Sciatic nerve (tissue), 2 donors: Measurements from ENCODE around the gene ZNF37A. TPM values are rescaled to one million over a fixed set of nuclear protein-coding genes. Genes with fewer than 3 reads are reported as not detected.
"Not testable (repeated sequence)": the region's sequence is repeated elsewhere in the genome, so short reads cannot be mapped to it uniquely, and the experiment has no call there.

Experiments used
- ATAC-seq: fragments of 200-7000 bp; cut with Tn5 transposase; one replicate; pipeline ENCODE4 v1.9.1; 2020; ENCODE audit warnings: mild to moderate bottlenecking, moderate library complexity
- DNase-seq: peaks from one replicate; pipeline ENCODE4 v3.0.0-alpha.2; 2020; ENCODE audit warnings: low spot score
- intact Hi-C: fragments of 100-400 bp; cut with DNase I; formaldehyde crosslinking; loops from one replicate; pipeline ENCODE4 v1.14.2; 2022
- total RNA-seq: library from RNA; stranded (reverse); fragmentation: NEBNext Ultra II Directional; extraction: Animal tissue kit (Norgen Biotek cat#: 25700); gene quantifications from one replicate; pipeline ENCODE4 v1.2.1, GENCODE V29; 2021
- donor health status: DM: no; HTN: no; CAD: no.
- donor health status: DM: no; HTN: no; CAD: no.

Gene ZNF37A
- total RNA-seq: 32.8 TPM

DNA sequence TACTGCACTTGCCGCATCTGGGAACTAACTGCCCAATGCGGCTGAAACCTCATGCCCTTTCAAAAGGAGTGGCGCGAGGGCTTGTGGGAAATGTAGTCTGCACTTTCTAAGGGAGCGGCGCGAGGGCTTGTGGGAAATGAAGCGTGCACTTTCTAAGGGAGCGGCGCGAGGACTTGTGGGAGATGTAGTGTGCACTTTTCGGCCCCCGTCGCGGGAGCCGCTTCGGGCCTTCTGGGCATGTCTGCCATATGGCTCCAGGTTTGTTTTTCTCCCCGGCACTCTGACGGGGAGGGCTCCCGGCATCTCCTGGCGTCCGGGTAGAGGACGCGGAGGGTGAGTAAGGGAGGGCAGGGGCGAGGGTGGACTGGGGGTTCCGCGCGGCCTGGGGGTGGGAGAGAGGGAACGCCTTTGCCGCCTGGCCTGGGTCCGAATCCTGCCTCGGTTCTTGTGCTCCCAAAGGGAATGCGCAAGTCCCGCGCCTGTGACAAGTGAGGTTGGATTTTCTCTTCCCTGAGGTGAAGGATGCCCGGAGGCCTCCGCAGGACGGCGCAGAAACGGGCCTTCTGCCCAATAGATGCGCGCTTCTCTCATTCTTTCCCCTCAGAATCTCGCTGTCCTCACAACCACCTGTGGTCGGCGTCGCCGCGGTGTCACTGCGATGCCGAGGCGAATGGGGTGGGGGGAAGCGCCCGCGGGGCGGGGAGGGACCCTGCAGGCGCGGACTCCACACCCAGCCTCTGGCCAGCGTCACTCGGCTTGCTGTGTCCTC, at the start of gene ZNF37A:
Gene ZNF37A, plus strand, starts transcription at position 180 of the 769 bp plus-strand sequence. CDS start 2,281 bp downstream, outside the sequence.
- ATAC-seq (peak; percentile 99), DNase-seq (peak; percentile 94)
- intact Hi-C loops: loop anchor here (10.0 kb wide), 1 partner anchor 120 kb away; the partner anchor contains the start of gene ZNF25

DNA sequence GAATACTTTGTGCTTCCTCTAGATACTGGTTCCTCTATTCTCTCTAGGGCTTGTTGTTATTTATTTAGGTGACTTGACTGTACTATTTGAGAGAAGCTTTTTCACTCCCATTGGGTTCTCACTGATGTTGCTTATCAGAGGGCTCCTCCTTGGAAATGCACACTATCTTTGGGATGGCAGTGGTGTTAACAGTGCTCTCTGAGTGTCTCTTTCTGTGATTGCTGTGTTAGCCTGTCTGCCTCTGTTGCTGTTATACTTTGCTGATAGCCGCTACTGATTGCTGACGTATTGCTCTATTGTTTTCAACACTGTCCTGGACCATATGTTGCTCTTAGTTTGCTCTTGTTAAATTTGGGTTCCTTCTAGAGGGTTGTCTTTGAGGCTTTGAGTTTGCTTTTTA, 49.0 kb upstream of the ZNF37A start:
- intact Hi-C loops: no loop called here
- ATAC-seq (no peak), DNase-seq (no peak)

- no peak for DNase-seq
- intact Hi-C loops: no loop called here
- no peak for ATAC-seq
These were observed 46.5 kb upstream of the ZNF37A start for GRCh38 chr10:38047666-38048065.

GRCh38 chr10:38050212-38050611, 43.9 kb upstream of the ZNF37A start:
- intact Hi-C loops: no loop called here
- DNase-seq (no peak), ATAC-seq (no peak)

DNA sequence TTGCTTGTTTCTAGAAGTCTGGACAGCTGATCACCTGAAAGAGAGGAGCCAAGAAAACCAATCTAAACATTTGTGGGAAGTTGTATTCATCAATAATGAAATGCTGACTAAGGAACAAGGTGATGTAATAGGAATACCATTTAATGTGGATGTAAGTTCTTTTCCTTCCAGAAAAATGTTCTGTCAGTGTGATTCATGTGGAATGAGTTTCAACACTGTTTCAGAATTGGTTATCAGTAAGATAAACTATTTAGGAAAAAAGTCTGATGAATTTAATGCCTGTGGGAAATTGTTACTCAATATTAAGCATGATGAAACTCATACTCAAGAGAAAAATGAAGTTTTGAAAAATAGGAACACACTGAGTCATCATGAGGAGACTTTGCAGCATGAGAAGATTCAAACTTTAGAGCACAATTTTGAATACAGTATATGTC, 39.8 kb upstream of the ZNF37A start:
- ATAC-seq (peak; percentile 67), DNase-seq (no peak)
- intact Hi-C loops: no loop called here

GRCh38 chr10:38055274-38055894, 38.8 kb upstream of the ZNF37A start:
- intact Hi-C loops, ATAC-seq, DNase-seq: not testable (repeated sequence)

DNA sequence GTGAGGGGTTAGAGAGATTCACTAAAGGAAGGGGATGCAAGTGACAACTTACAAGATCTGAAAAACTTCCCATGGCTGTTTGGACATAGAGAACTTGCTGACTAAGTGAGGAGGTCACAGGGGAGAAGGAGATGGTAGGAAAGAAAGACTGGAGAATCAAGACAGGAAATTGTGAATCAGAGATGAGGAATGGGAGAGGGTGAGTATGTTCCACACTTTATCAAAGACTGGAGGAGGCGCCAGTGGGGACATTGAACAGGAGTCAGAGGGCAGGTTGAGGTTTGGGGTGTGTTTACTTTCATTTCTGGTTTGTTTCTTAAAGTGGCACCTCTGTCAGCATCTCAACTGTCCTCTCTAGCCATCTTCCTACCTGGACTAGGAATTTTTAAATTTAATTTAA, 24.5 kb upstream of the ZNF37A start:
- ATAC-seq, intact Hi-C loops, DNase-seq: not testable (repeated sequence)

GRCh38 chr10:38070501-38070900, 23.6 kb upstream of the ZNF37A start:
- ATAC-seq (no peak), DNase-seq (no peak)
- intact Hi-C loops: no loop called here

GRCh38 chr10:38072552-38072951, 21.6 kb upstream of the ZNF37A start:
- no peak for DNase-seq
- intact Hi-C loops: no loop called here
- no peak for ATAC-seq

- intact Hi-C loops: no loop called here
These were observed 17.4 kb upstream of the ZNF37A start for GRCh38 chr10:38076687-38077086.

DNA sequence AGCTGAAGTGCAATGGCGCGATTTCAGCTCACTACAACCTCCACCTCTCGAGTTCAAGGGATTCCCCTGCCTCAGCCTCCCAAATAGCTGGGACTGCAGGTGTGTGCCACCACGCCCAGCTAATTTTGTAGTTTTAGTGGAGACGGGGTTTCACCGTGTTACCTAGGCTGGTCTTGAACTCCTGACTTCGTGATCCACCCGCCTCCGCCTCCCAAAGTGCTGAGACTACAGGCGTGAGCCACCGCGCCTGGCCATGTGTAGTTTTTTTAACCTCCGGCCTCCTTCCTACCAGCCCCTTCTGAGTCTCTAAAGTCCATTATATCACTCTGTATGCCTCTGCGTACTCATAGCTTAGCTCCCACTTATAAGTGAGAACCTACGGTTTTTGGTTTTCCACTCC, 819 bp upstream of the ZNF37A start:
- ATAC-seq, DNase-seq: not testable (repeated sequence)
- intact Hi-C loops: loop anchor here (10.0 kb wide), 1 partner anchor 119 kb away; the partner anchor contains the start of gene ZNF25

More at GRCh38 chr10:38076687-38077086, 17.4 kb upstream of the ZNF37A start:
- ATAC-seq (no peak), DNase-seq (no peak)

DNA sequence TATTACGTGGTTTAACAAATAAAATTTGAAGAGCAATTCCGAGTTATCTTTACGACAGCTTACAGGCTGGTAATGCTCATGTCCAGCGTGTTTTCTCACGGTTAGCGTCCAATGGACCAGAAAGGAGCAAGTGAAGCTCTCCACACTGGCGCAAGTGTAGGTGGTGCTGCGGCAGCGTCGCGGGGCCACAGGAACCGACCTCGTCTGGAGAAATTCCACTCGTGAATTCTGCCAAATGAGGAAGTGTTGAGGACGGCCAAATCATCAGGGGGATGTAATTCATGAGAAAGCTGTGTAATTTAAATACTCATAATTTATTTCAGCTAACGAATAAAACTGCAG, 350 bp upstream of the ZNF37A start:
- intact Hi-C loops: loop anchor here (10.0 kb wide), 1 partner anchor 119 kb away; the partner anchor contains the start of gene ZNF25
- ATAC-seq: peak; percentile 45
- no peak for DNase-seq

GRCh38 chr10:38094927-38095574, 914 bp downstream of the ZNF37A start:
- intact Hi-C loops: loop anchor here (10.0 kb wide), 1 partner anchor 120 kb away; the partner anchor contains the start of gene ZNF25
- DNase-seq (no peak), ATAC-seq (peak; percentile 19)

GRCh38 chr10:38102880-38103279, 8.7 kb downstream of the ZNF37A start:
- intact Hi-C loops: no loop called here
- DNase-seq (no peak), ATAC-seq (no peak)

- ATAC-seq (no peak), DNase-seq (no peak)
- intact Hi-C loops: no loop called here
These were observed 9.6 kb downstream of the ZNF37A start for GRCh38 chr10:38103756-38104155.

DNA sequence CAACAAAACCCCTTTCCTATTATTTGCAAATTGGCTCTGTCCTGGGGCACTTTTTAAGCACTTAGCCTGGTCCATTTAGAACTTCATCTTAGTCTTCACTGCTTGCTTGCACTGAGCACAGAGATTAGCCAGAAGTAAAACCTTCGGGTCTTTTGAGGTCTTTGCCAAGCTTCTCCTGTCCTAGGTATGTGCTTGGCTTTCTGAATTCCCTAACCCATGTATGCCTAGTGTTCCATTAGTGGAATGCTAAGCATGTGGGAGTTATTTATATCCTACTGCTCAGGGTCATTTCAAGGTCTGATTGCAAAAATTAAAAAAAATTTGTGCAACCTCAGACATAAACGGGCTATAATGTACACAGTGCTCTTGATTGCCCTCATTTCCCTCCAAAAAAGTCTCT, 18.0 kb downstream of the ZNF37A start:
- DNase-seq (no peak), ATAC-seq (no peak)
- intact Hi-C loops: no loop called here

DNA sequence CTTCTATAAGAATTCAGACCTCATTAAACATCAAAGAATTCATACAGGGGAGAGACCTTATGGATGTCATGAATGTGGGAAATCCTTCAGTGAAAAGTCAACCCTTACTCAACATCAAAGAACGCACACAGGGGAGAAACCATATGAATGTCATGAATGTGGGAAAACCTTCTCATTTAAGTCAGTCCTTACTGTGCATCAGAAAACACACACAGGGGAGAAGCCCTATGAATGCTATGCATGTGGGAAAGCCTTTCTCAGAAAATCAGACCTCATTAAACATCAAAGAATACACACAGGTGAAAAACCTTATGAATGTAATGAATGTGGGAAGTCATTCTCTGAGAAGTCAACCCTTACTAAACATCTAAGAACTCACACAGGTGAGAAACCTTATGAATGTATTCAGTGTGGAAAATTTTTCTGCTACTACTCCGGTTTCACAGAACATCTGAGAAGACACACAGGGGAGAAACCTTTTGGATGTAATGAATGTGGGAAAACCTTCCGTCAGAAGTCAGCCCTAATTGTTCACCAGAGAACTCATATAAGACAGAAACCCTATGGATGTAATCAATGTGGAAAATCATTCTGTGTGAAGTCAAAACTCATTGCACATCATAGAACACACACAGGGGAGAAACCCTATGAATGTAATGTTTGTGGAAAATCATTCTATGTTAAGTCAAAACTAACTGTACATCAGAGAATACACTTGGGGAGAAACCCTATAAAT, 24.1 kb downstream of the ZNF37A start:
- no peak for ATAC-seq

DNA sequence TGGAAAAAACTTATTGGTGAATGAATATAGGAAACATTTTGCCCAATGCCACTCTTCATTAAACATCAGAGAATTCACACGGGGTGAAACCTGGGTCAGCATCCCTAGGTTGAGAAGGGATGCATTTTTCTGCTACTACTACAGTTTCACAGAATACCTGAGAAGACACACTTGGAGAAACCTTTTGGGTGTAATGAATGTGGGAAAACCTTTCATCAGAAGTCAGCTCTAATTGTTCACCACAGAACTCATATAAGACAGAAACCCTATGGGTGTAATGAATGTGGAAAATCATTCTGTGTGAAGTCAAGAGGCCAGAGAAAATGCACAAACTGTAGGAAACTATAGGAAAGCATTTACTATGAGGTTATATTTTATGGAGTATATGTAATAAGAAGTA, 24.9 kb downstream of the ZNF37A start:
- intact Hi-C loops: no loop called here
- no peak for ATAC-seq
- no peak for DNase-seq

More for the DNA sequence above, 24.1 kb downstream of the ZNF37A start:
- intact Hi-C loops: no loop called here
- DNase-seq: no peak

DNA sequence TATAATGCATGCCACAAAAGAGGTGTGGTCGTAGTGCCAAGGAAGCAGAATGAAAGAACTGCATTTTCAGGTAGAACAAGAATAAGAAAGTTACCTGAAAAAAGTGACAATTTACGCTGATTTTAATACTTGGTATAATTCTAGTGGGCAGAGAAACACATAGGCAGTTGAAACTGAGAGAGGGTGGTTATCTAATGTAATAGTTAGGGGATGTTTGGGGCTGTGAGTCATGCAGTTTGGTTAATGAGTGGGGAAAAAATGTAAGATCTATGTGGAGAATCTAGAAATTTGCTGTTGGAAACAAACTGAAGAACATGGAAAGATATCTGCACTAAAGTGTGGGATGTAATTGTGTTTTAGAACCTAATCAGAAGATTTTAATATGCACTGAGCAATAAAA, 33.7 kb downstream of the ZNF37A start:
- DNase-seq (no peak), ATAC-seq (no peak)
- intact Hi-C loops: no loop called here
